GM19328 (cell line): ENCODE results near the gene IGF2BP2.

ENCODE experiments used
- ATAC-seq: cut with Tn5 transposase; IDR thresholded peaks from one replicate; pipeline ENCODE4 v1.9.1; 2021; ENCODE audit warnings: mild to moderate bottlenecking, moderate library complexity; ENCODE audit not compliant: unreplicated experiment

Gene IGF2BP2

GRCh38 chr3:185767002-185767688 lies 57.7 kb downstream of the IGF2BP2 start:
- no peak for ATAC-seq

- no peak for ATAC-seq
These were observed 58.4 kb downstream of the IGF2BP2 start for GRCh38 chr3:185766329-185767001.

- ATAC-seq: no peak
These were observed 59.9 kb downstream of the IGF2BP2 start for GRCh38 chr3:185764980-185765370.

GRCh38 chr3:185764163-185764979 lies 60.5 kb downstream of the IGF2BP2 start:
- no peak for ATAC-seq

GRCh38 chr3:185763347-185764005 lies 61.4 kb downstream of the IGF2BP2 start:
- no peak for ATAC-seq

- ATAC-seq: no peak
These were observed 64.3 kb downstream of the IGF2BP2 start for GRCh38 chr3:185760550-185760949.

- no peak for ATAC-seq
These were observed 64.8 kb downstream of the IGF2BP2 start for GRCh38 chr3:185760088-185760487.

- no peak for ATAC-seq
These were observed 65.3 kb downstream of the IGF2BP2 start for GRCh38 chr3:185759512-185759911.

- no peak for ATAC-seq
These were observed 65.9 kb downstream of the IGF2BP2 start for GRCh38 chr3:185758912-185759311.

- no peak for ATAC-seq
These were observed 67.7 kb downstream of the IGF2BP2 start for GRCh38 chr3:185757176-185757575.

GRCh38 chr3:185756477-185756876 lies 68.4 kb downstream of the IGF2BP2 start:
- ATAC-seq: no peak

- no peak for ATAC-seq
These were observed 69.9 kb downstream of the IGF2BP2 start for GRCh38 chr3:185754920-185755319.

GRCh38 chr3:185753354-185753753 lies 71.5 kb downstream of the IGF2BP2 start:
- no peak for ATAC-seq

- no peak for ATAC-seq
These were observed 74.1 kb downstream of the IGF2BP2 start for GRCh38 chr3:185750702-185751101.

GRCh38 chr3:185750015-185750414 lies 74.8 kb downstream of the IGF2BP2 start:
- ATAC-seq: no peak

GRCh38 chr3:185746470-185746869 lies 78.4 kb downstream of the IGF2BP2 start:
- ATAC-seq: no peak

GRCh38 chr3:185744997-185745843 lies 79.6 kb downstream of the IGF2BP2 start:
- ATAC-seq: no peak

GRCh38 chr3:185741586-185741985 lies 83.3 kb downstream of the IGF2BP2 start:
- no peak for ATAC-seq

- no peak for ATAC-seq
These were observed 84.7 kb downstream of the IGF2BP2 start for GRCh38 chr3:185740133-185740532.

GRCh38 chr3:185739264-185739701 lies 85.6 kb downstream of the IGF2BP2 start:
- ATAC-seq: no peak
